ENCODE measurements around the gene TRIM13.
A peak's percentile ranks its signal among the peaks of the same experiment; 100 is the strongest.
"Not testable (repeated sequence)": the region's sequence is repeated elsewhere in the genome, so short reads cannot be mapped to it uniquely, and the experiment has no call there.

Gene TRIM13, protein sequence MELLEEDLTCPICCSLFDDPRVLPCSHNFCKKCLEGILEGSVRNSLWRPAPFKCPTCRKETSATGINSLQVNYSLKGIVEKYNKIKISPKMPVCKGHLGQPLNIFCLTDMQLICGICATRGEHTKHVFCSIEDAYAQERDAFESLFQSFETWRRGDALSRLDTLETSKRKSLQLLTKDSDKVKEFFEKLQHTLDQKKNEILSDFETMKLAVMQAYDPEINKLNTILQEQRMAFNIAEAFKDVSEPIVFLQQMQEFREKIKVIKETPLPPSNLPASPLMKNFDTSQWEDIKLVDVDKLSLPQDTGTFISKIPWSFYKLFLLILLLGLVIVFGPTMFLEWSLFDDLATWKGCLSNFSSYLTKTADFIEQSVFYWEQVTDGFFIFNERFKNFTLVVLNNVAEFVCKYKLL

DNA sequence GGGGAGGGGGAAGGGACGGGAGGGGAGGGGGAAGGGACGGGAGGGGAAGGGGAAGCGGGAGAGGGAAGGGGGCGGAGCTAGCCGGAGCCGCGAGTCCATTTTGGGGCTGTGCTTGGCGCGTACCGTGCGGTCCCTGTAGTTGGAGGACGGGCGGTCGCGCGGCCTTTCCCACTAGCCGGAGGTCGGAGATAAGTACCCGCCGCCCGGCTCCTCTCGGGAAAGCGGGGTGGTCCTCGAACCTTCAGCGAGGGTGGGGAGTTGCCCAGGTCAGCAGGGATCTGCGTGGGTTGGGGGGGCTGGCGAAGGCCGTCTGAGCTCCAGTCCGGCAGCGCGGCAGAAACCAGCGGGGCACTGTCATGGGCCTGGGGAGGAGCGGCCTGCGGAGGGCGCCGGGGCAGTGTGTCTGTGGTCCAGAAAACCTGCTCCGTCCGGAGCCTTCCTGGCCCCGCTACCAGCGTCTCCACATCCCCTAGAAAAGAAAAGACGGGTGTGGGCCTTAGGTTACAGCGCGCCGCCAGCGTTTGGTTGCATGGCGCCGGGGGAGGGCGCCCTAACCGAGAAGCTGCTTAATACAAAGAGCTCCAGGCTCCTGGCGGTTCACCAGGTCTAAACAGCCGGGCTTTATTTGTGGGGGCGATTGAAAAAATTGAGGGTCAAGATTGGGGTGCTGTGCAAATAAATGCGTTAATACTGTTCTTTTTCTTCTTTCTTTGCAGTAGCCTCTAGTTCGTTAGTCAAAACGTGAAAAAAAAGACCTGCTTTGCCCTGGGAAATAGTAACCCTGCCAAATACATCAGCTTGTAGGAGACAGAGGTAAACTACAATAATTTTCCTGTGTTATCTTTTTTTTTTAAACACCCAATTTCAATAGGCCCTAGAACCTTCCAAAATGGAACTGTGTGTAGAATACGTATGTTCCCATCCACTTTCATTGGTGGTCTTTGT lies at the start of gene TRIM13:
Gene TRIM13 (plus strand): TSS at position 92 of the 945 bp plus-strand sequence. CDS start 14,899 bp downstream, outside the sequence.
- DNase-seq, result peak; percentile 89 to 94 (median 91)

DNA sequence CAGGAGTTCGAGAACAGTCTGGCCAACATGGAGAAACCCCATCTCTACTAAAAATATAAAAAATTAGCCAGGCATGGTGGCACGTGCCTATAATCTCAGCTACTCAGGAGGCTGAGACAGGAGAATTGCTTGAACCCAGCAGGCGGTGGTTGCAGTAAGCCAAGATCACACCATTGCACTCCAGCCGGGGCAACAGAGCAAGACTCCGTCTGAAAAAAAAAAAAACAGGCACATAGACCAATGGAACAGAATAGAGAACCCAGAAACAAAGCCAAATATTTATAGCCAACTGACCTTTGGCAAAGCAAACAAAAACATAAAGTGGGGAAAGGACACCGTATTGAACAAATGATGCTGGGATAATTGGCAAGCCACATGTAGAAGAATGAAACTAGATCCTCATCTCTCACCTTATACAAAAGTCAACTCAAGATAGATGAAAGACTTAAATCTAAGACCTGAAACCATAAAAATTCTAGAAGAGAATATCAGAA lies 48.0 kb upstream of the TRIM13 start:
- not testable (repeated sequence) for DNase-seq

DNA sequence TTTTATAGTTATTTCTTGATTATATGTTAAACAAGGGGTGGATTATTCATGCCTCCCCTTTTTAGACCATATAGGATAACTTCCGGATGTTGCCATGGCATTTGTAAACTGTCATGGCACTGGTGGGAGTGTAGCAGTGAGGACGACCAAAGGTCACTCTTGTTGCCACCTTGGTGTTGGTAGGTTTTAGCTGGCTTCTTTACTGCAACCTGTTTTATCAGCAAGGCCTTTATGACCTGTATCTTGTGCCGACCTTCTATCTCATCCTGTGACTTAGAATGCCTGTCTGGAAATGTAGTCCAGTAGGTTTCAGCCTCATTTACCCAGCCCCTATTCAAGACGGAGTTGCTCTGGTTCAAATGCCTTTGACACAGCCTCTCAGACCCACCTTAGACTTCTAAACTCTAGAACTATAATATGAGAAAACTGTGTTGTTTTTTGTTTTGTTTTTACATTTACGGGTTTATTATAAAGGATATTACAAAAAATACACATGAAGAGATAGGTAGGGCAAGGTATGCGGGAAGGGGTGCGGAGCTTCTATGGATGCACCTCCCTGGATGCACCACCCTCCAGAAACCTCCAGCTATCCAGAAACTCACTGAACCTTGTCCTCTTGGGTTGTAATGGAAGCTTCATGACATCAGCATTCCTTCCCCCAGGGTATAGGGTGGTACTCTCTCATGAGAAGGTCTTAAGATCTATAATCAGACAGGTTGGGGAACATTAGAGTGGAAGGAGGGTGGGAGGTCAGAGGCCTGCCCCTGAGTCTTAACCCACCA lies 44.9 kb upstream of the TRIM13 start:
- no peak for DNase-seq

DNA sequence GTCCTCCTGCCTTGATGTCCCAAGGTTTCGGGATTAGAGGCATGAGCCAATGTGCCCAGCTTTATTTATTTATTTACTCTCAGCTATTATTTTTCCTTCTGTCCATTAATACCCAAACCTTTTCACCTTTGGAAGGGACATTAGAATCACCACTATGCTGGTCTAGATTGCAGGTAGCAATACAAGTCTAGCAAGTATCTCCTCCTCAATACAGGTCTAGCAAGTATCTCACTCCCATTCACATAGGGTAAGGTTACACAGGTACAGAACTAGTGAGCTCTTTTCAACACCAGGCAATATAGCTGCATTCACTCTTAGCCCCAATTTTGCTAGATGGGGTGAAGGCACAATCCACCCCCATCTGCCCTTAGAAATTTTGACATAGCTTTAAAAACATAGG lies 43.3 kb upstream of the TRIM13 start:
- DNase-seq, result no peak

DNA sequence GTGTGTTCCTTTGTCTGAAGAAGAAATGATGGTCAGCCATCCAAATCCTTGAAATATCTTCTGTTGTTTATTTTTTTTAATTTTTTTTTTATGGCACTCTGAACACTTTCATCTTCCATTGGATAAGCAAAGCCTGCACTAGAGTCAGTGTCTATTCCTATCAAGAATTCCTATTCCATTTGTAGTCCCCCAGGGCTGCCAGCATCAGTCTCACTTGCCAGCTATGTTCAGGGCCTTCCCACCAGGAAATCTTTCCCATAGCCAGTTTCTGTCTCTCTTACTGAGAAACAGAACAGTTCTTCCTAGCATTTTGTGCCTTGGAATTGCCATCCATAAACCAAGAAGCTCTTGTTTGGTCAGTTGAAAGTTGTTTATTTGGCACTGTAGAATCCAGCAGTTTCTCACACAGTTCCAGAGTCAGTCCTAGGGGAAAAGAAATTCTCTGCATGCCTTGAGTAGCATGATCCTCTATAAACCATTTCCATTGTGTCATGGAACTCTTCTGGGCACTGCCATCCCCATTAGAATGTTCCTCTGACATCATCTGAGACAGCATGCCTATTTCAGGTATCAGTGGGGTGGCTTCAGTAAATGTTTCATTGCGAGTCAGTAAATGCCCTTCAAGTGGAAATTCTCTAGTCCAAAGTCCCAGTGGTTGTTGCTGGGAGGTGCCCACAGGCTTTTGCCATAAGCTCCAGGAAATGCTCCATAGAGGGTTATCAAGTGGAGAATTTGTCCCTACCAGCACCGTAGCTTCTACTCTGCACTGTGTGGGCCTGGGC lies 42.0 kb upstream of the TRIM13 start:
- DNase-seq, result no peak

DNA sequence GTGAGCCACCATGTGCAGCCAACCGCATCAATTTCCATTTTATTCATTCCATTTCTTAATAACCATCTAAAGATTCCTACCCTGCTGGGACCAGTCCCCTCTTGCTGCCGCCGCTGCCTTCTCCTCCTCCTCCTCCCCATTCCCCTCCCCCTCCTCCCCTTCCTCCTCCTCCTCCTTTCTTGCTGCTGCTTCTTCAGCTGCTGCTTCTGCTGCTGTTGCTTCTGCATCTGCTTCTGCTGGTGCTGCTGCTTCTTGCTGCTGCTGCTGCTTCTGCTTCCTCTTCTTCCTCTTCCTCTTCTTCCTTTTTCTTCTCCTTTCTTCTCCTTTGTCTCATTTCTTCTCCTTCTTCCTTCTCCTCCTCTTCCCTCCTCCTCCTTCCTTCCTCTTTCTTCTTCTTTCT lies 40.7 kb upstream of the TRIM13 start:
- DNase-seq, result peak in 2 of 3 donors; percentile 4 to 11

DNA sequence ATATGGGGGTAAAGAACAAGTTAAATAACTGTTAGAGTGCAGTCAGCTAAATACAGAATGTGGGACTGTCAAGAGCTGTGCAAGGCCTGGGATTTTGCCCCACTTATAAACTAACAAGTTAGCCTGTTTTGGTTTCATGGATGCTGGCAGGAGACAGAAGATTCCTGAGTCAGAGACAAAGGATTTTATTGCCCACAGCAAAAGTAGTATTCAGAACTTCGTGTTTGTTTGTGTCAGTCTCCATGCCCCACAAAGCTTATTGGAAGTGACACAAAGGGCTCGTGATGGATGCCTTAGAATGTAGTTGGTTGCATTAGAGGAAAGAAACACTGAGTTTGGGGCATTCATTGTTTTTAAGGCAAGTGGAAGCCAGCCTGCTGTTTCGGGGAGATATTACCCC lies 38.5 kb upstream of the TRIM13 start:
- DNase-seq, result no peak

DNA sequence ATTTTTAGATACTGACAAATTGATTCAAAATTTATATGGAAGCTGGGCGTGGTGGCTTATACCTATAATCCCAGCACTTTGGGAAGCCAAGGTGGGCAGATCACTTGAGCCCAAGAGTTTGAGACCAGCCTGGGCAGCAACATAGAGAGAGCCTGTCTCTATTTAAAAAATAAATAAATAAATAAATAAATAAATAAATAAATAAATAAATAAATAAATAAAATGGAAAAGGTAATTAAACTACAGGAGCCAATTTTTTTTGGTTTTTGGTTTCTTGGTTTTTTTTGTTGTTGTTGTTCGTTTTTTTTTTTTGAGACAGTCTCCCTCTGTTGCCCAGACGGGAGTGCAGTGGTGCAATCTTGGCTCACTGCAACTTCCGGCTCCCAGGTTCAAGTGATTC lies 29.4 kb upstream of the TRIM13 start:
- no peak for DNase-seq

DNA sequence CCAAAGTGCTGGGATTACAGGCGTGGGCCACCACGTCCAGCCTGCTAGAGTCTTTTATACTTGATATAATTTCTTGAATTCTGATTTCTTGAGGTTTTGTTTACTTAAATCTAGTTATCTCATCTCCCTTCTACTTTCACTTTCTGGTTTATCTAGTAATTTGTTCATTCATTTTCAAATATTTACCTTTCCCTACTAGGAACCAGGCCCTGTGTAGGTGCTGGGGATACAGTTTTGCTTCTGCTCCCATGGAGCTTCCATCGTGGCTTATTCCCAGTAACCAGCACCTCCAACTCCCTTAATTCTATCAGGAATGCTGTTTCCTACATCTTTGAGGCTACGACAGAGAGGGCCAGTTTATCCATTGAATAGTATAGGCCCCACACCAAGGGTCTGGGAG lies 24.1 kb upstream of the TRIM13 start:
- no peak for DNase-seq

DNA sequence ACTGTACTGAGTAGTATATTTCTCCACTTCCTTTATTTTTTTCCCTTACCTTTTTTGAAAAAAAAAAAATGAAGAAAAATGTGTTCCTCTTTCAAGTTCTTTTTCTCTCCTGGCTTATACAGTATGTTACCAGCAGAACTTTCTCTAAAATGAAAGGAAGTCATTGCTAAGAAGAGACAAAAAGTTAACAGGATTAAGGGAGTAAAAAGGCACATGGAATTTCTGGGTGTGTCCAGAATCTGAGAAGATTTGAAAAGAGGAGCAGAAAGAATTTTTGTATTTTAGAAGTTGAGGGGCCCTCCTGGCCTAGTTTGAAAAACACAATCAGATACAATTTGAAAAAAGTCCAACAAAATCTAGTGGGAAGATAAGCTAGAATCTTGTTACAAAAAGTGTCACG lies 21.0 kb upstream of the TRIM13 start:
- no peak for DNase-seq

DNA sequence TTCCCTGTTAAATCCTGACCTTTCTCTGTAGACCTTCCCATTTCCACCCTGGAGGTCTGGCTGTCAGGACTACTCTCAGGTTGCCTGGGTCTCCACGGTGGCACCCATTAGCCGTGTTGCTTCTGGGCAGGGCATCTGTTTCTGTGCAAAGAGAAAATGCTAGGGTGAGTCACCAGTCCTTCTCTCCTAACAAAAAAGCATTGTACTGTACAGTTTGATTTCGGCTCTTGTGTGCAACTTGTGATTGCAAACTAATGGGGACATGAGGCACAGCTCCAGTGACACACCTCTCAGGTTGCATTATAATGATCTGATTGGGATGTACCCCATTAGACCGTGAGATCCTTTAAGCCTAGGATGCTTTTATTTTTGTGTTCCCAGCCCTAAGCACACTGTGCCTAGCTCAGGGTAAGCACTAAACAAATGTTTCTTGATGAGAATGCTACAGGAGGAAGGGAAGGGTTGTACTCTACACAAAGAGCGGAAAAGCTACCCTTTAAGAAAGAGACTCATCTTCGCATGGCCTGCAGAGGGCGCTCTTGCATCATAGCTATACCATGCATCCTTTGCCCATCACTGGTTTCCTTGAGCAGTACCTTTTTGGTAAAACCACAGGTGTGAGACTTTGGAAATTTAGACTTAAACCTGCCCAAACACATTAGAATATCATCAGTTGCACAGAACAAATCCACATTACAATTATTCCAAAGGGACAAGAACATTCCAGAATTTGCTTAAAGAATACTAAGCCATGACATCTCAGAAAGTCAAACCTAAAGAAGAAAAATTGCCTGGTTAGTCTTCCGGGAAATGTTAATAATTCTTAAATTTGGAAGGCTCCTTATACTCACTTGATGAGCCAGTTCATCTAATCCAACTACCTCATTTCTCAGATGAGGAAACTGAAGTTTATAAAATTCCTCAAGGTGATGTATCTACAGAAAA lies 20.3 kb upstream of the TRIM13 start:
- DNase-seq, result peak; percentile 76 to 87 (median 85)

DNA sequence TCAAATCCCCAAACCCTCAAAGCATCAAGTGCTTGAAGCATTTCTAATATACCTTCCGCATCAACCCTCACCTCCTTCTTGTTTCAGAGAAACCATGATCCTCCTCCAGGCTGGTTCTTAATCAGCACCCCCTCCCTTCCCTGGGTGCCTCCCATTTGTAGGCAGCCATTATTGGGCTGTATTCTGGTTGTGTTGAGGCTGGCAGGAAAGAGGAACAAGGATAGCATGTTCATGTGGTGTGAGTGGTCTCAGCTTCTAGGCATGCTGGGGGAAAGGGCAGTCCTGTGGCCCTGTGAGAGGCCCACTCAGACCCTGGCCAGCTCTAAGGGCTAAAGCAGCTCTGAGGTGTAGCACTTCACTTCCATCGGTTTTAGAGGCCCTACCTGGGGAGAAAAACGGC lies 18.9 kb upstream of the TRIM13 start:
- DNase-seq, result no peak

DNA sequence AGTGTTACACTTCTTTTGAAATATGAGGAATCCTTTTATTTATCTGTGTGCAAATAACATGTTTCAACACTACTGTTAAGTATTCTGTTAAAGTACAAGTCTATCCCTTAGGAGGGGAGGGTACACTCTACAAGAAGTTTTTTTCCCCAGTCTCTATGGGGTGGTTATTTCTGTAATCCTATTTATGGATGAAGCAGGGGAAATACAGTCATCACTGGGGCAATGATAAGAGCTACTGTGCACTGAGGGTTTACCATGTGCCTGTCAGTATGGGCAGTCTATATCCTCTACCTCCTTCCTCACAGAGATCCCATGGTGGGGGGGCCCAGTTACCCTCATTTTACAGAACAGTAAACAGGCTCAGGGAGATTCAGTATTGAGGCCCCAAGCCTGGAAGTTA lies 16.6 kb upstream of the TRIM13 start:
- no peak for DNase-seq

DNA sequence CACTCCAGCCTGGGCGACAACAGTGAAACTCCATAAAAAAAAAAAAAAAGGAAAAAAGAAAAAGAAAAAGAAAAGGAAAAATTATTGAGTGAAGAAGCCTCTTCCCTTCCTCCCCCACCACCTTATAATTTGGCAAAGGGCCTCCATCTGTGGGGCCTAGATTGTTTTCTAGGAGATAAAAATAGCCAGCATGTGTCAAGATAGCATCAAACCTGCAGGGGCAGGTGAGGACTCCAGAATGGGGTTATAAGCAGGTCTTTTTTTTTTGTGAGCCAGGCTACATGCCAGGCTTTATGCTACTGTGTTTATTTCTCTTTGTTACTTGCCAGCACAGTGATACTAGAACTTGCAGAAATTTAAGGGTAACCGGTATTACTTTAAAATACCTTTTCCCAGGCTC lies 11.7 kb upstream of the TRIM13 start:
- no peak for DNase-seq

DNA sequence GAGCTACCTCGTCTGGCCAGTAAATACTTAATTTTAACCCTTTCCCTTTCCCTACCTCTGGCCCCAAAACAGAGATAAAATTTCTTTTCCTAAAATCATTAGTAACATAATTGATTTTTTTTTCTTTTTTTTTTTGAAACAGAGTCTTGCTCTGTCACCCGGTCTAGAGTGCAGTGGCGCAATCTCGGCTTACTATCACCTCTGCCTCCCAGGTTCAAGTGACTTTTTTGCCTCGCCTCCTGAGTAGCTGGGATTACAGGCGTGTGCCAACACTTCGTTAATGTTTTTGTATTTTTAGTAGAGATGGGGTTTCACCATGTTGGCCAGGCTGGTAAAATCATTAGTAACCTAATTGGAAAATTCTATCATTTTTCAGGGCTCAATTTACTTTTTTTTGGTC lies 10.4 kb upstream of the TRIM13 start:
- no peak for DNase-seq

DNA sequence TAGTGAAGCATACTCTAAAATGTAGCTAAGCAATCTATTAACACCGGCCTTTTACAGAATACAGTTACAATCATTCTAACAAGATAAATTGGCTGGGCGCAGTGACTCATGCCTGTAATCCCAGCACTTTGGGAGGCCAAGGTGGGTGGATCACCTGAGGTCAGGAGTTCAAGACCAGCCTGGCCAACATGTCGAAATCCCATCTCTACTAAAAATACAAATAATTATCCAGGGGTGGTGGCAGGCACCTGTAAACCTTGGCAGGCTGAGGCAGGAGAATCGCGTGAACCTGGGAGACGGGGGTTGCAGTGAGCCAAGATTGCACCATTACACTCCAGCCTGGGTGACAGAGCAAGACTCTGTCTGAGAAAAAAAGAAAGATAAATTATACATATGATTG lies 6.2 kb upstream of the TRIM13 start:
- not testable (repeated sequence) for DNase-seq

DNA sequence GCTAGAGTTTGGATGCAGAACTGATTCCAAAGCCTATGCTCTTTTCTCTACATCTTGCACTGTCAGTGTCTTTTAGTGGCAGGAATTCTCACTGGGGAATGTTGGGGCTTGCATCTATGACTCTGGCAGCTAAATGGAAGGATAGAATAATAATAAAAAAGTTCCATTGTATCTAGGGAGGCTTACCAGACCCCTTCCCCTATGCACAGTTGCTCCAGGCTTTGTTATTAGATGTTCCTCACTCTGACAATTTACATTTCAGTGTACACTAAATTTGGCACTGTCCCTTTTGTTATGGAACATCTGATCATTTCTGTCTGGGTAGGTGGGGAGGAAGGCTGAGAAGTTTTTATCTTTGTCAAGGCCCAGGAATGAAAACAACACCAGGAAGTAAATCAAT lies 3.7 kb upstream of the TRIM13 start:
- DNase-seq, result no peak

DNA sequence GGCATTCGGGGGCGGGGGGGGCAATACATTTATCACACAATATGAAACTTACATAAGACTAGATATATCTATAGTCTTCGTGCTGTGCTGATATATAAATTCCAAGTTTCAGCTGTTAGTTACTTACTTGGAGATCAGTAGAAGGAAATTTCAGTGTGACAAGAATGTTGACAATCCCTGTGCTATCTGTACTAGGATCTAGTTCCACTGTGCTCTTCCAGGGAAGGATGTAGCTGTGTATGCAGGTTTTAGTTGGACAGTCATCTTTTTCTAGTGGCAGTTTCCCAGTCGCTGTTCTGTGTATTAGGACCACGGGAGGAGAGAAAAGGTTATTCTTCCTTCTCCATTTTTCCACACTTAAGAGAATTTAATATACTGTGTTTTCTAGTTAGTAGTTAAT lies 3.2 kb upstream of the TRIM13 start:
- no peak for DNase-seq

DNA sequence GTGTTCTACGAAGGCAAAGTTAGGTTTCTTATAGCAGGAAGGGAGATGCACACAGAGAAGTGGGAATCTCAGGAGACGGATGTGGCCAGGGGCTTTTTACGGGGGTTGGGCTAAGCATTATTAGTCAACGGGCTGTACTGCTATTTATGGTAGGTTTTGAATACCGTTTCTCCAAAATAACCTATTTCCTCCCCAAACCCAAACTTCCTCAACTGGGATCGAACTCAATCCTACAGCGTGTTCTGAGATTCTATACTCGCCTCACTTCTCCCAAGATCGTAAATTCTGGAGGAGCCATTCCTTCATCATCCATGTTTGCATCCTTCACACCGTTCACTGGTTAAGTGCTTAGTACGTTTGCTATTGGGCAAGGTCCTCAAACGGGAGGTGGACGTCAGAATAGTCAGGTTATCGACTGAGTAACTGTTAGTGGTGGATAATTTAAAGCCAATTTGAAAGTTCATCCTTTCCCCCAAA lies 1.2 kb upstream of the TRIM13 start:
- peak; percentile 85 to 89 (median 88) for DNase-seq

DNA sequence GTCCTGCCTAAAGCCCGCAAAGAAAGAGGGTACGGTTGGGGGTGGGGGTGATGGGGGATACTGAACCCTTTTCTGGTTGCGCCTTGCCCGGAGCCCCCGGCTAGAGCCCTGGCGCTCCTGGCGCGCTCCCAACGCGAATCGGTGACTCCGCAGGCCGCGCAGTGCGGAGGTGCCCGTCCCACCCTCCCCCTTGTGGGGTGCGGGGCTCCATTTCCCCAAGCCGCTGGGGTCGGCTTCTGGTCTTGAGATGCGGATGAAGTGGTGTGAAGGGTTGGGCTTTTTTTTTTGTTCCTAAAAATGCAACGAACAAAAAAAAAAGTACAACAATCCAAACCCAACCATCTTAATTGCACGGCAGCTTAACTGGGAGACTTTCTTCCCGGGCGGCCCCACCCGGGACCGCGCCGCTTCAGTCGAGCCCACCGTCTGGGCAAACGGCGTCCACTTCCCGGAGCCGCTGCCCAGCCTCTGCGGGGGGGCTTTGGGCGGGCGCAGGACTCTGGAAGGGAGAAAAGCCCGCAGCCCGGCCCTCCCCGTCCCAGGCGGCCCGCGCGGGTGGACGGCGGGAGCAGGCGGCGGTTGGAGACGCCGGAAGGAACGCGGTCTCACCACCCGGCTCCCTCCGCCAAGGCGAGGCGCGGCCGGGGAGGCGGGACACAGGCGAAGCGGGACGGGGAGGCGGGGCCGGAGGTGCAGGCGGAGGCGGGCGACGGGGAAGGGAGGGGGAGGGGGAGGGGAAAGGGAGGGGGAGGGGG lies 504 bp upstream of the TRIM13 start:
- peak; percentile 93 to 98 (median 96) for DNase-seq
